Measurements from ENCODE around the gene PTPRJ. TPM values are rescaled to one million over a fixed set of nuclear protein-coding genes. Genes with fewer than 3 reads are reported as not detected.

Gene PTPRJ
- total RNA-seq, 1 experiment from 2014 or later = 10.5 TPM

DNA sequence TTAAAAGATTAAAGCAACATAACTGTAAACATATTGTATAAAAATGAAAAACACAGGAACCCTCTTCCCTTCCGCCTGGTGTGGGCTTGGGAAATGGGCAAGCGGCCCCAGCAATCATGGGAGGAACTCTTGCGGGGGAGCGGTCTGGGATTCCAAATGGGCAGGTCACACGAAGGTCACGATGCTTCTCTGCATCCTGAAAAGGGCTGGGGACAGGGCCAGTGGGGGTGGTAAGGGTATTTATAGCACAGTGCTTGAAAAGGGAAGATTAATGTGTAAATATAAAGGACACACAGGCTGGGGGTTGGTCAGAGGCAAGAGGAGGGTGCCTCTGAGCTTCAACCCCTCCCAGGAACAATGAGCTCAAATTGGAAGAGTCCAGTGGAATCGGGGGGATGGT, 189.4 kb downstream of the PTPRJ start:
- Histone ChIP-seq H3K4me2 (ENCODE audit: low read length) (no peak overlapping the region), H2AFZ (ENCODE audit: low read length) (no peak overlapping the region), H3F3A (ENCODE audit: low read length, unreplicated experiment) (no peaks in the 10 kb centered on the region), H3K27ac (ENCODE audit: low read length) (no peak overlapping the region), H3K4me3 (ENCODE audit: low read length) (no peak overlapping the region), H4K20me1 (ENCODE audit: low read length) (no peaks in the 10 kb centered on the region), H3K79me2 (ENCODE audit: low read length) (no peaks in the 10 kb centered on the region), H3K9me3 (ENCODE audit: low read length) (no peaks in the 10 kb centered on the region), H3K9me2 (replicated peaks; ENCODE audit: low read length) (no peaks in the 10 kb centered on the region), H3K4me1 (ENCODE audit: insufficient read depth, low read length) (peaks cover 4% of the 10 kb centered on the region; the same call in 1 of the 2 replicates), H3K27me3 (ENCODE audit: low read length) (no peaks in the 10 kb centered on the region), H3K36me3 (ENCODE audit: low read depth, low read length) (peaks cover 6% of the 10 kb centered on the region; the same call in 1 of the 2 replicates), H3K9ac (ENCODE audit: low read length) (no peak overlapping the region)
- ChIA-PET POLR2A (ENCODE audit: unreplicated experiment) (no interaction called here), CTCF (no interaction called here)
- intact Hi-C loops (cut with micrococcal nuclease) = loop anchor here (5.0 kb wide), 1 partner anchor 237 kb away; no protein-coding TSS in a partner anchor
- TF ChIP-seq, protein P1, sequence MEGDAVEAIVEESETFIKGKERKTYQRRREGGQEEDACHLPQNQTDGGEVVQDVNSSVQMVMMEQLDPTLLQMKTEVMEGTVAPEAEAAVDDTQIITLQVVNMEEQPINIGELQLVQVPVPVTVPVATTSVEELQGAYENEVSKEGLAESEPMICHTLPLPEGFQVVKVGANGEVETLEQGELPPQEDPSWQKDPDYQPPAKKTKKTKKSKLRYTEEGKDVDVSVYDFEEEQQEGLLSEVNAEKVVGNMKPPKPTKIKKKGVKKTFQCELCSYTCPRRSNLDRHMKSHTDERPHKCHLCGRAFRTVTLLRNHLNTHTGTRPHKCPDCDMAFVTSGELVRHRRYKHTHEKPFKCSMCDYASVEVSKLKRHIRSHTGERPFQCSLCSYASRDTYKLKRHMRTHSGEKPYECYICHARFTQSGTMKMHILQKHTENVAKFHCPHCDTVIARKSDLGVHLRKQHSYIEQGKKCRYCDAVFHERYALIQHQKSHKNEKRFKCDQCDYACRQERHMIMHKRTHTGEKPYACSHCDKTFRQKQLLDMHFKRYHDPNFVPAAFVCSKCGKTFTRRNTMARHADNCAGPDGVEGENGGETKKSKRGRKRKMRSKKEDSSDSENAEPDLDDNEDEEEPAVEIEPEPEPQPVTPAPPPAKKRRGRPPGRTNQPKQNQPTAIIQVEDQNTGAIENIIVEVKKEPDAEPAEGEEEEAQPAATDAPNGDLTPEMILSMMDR (conservative IDR thresholded peaks at IDR 0.05; ENCODE audit: low read depth, low read length) = no peak
- TF ChIP-seq EZH2 (IDR thresholded peaks at IDR 0.05; ENCODE audit: low read length, unreplicated experiment) (no peak), EZH2phosphoT487 (IDR thresholded peaks at IDR 0.05; ENCODE audit: borderline replicate concordance, low read length) (no peak)
- no TSS peak for BruUV-seq (replicated peaks)
- DNase-seq (no peak), ATAC-seq (no peak)

DNA sequence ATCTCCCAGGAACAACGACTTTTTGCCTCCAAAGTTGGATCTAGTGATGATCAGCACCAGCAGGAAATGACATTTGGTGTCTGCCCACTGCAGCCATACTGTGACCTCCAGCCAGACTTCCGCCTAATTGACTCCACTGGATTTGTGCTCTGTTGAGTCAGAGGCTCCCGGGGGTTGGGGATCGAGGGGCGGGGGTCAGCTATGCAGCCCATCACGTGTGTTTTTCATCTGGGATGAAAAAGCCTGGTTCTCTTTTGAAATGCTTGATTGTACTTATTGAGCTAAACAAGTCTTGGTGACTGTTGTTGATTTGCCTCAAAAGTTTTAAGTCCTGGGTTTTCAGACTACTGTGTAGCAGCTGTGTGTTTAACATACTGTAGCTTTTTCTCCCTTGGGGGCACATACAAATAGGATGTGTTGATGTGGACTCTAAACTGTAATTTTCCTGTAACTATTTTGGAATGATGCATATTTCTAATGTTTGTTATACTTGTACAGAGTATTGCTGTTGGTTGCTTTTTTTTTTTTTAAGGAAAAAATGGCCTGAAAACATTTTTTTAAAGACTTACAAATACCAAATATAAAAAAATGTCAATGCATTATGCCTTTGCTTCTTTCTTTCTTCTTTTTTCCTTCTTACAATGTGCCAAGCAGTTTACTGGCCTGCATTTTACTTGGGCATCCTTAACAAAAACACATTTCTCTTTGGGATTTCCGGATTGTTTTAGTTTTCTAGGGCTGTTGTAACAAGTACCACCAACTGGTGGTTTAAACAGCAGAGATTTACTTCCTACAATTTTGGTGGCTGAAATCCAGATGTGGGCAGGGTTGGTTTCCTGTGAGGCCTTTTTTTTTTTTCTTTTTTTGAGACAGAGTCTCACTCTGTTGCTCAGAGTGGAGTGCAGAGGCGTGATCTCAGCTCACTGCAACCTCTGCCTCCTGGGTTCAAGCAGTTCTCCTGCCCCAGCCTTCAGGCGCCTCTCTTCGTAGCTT, 190.2 kb downstream of the PTPRJ start:
- CTCF ChIA-PET = no interaction called here
- TF ChIP-seq EZH2 (IDR thresholded peaks at IDR 0.05; ENCODE audit: low read length, unreplicated experiment) = no peak
- TF ChIP-seq, protein P1 (conservative IDR thresholded peaks at IDR 0.05; ENCODE audit: low read depth, low read length) = no peak
- no peak for TF ChIP-seq EZH2phosphoT487 (IDR thresholded peaks at IDR 0.05; ENCODE audit: borderline replicate concordance, low read length)
- Histone ChIP-seq H3K4me1 (ENCODE audit: insufficient read depth, low read length) (no peaks in the 10 kb centered on the region), H3K79me2 (ENCODE audit: low read length) (no peaks in the 10 kb centered on the region), H3K27me3 (ENCODE audit: low read length) (no peaks in the 10 kb centered on the region), H3K9ac (ENCODE audit: low read length) (no peak overlapping the region), H3K4me2 (ENCODE audit: low read length) (no peak overlapping the region), H3K27ac (ENCODE audit: low read length) (no peak overlapping the region), H3K4me3 (ENCODE audit: low read length) (no peak overlapping the region), H2AFZ (ENCODE audit: low read length) (no peak overlapping the region), H3K36me3 (ENCODE audit: low read depth, low read length) (peaks cover 3% of the 10 kb centered on the region; the same call in 1 of the 2 replicates), H3F3A (ENCODE audit: low read length, unreplicated experiment) (no peaks in the 10 kb centered on the region), H3K9me2 (replicated peaks; ENCODE audit: low read length) (no peaks in the 10 kb centered on the region), H4K20me1 (ENCODE audit: low read length) (no peaks in the 10 kb centered on the region), H3K9me3 (ENCODE audit: low read length) (no peaks in the 10 kb centered on the region)
- ATAC-seq = no peak
- no peak for DNase-seq
- POLR2A ChIA-PET (ENCODE audit: unreplicated experiment) = no interaction called here
- BruUV-seq (replicated peaks) = no TSS peak
- intact Hi-C loops (cut with micrococcal nuclease) = loop anchor here (5.0 kb wide), 1 partner anchor 238 kb away; no protein-coding TSS in a partner anchor
